ENCODE results near the gene CSK. TPM values are rescaled to one million over a fixed set of nuclear protein-coding genes. Genes with fewer than 3 reads are reported as not detected.

Gene CSK
- total RNA-seq, 2 experiments from 2014 or later, result 114 to 118 TPM

GRCh38 chr15:74815121-74815934 lies 33.4 kb downstream of the CSK start:
- Histone ChIP-seq H3K4me1 (ENCODE audit: insufficient read depth, low read length) (peaks cover 10% of the 10 kb centered on the region), H3K27ac (ENCODE audit: low read depth in 1 of 2, low read length in 2 of 2) (no peak overlapping the region), H3K27me3 (ENCODE audit: control insufficient read depth in 1 of 2, insufficient read depth in 2 of 2, low read length in 2 of 2) (peaks cover 0 to 3% of the 10 kb centered on the region in 2 experiments), H3K4me3 (ENCODE audit: low read length) (no peak overlapping the region), H3K9me3 (ENCODE audit: control insufficient read depth in 1 of 2, insufficient read depth in 1 of 2, low read length in 2 of 2) (no peaks in the 10 kb centered on the region), H3K36me3 (ENCODE audit: insufficient read depth, low read length) (no peaks in the 10 kb centered on the region)
- Mint-ChIP-seq H3K27me3 (no peaks in the 10 kb centered on the region), H3K36me3 (ENCODE audit: low read depth) (no peaks in the 10 kb centered on the region), H3K9me3 (no peaks in the 10 kb centered on the region), H3K27ac (no peak overlapping the region), H3K4me1 (ENCODE audit: low read depth) (no peaks in the 10 kb centered on the region), H3K4me3 (no peak overlapping the region)
- ChIA-PET POLR2A (no interaction called here), CTCF (no interaction called here)
- intact Hi-C loops (cut with DNase I, micrococcal nuclease), result no loop called here
- DNase-seq (no peak), ATAC-seq (ENCODE audit: poor library complexity) (no peak)
- no peak for TF ChIP-seq CTCF (IDR thresholded peaks at IDR 0.05)

- DNase-seq (no peak), ATAC-seq (ENCODE audit: poor library complexity) (no peak)
- H3K4me1 Mint-ChIP-seq (ENCODE audit: low read depth), result no peaks in the 10 kb centered on the region
- no peak overlapping the region for H3K27ac Mint-ChIP-seq
- ChIA-PET CTCF (no interaction called here), POLR2A (no interaction called here)
- H3K27me3 Mint-ChIP-seq, result no peaks in the 10 kb centered on the region
- no peaks in the 10 kb centered on the region for H3K9me3 Mint-ChIP-seq
- intact Hi-C loops (cut with DNase I, micrococcal nuclease), result no loop called here
- Histone ChIP-seq H3K27ac (ENCODE audit: low read depth in 1 of 2, low read length in 2 of 2) (no peak overlapping the region), H3K36me3 (ENCODE audit: insufficient read depth, low read length) (no peaks in the 10 kb centered on the region), H3K4me1 (ENCODE audit: insufficient read depth, low read length) (peaks cover 10% of the 10 kb centered on the region), H3K4me3 (ENCODE audit: low read length) (no peak overlapping the region), H3K9me3 (ENCODE audit: control insufficient read depth in 1 of 2, insufficient read depth in 1 of 2, low read length in 2 of 2) (no peaks in the 10 kb centered on the region), H3K27me3 (ENCODE audit: control insufficient read depth in 1 of 2, insufficient read depth in 2 of 2, low read length in 2 of 2) (peaks cover 0 to 3% of the 10 kb centered on the region in 2 experiments)
- no peaks in the 10 kb centered on the region for H3K36me3 Mint-ChIP-seq (ENCODE audit: low read depth)
- H3K4me3 Mint-ChIP-seq, result no peak overlapping the region
- TF ChIP-seq CTCF (IDR thresholded peaks at IDR 0.05), result no peak
Measured at GRCh38 chr15:74815961-74816360, 34.1 kb downstream of the CSK start.

- H3K4me3 Mint-ChIP-seq, result no peak overlapping the region
- peaks cover 0 to 3% of the 10 kb centered on the region in 2 experiments for H3K27me3 ChIP-seq (ENCODE audit: control insufficient read depth in 1 of 2, insufficient read depth in 2 of 2, low read length in 2 of 2)
- H3K9me3 Mint-ChIP-seq, result no peaks in the 10 kb centered on the region
- H3K4me3 ChIP-seq (ENCODE audit: low read length), result no peak overlapping the region
- H3K4me1 ChIP-seq (ENCODE audit: insufficient read depth, low read length), result peaks cover 10% of the 10 kb centered on the region
- no peak for ATAC-seq (ENCODE audit: poor library complexity)
- no peaks in the 10 kb centered on the region for H3K36me3 Mint-ChIP-seq (ENCODE audit: low read depth)
- no peaks in the 10 kb centered on the region for H3K9me3 ChIP-seq (ENCODE audit: control insufficient read depth in 1 of 2, insufficient read depth in 1 of 2, low read length in 2 of 2)
- no peaks in the 10 kb centered on the region for H3K27me3 Mint-ChIP-seq
- CTCF ChIA-PET, result no interaction called here
- H3K36me3 ChIP-seq (ENCODE audit: insufficient read depth, low read length), result no peaks in the 10 kb centered on the region
- no peak overlapping the region for H3K27ac ChIP-seq (ENCODE audit: low read depth in 1 of 2, low read length in 2 of 2)
- POLR2A ChIA-PET, result no interaction called here
- intact Hi-C loops (cut with DNase I, micrococcal nuclease), result no loop called here
- no peaks in the 10 kb centered on the region for H3K4me1 Mint-ChIP-seq (ENCODE audit: low read depth)
- H3K27ac Mint-ChIP-seq, result no peak overlapping the region
- no peak for DNase-seq
- no peak for TF ChIP-seq CTCF (IDR thresholded peaks at IDR 0.05)
Measured at GRCh38 chr15:74816624-74817369, 34.9 kb downstream of the CSK start.

All from CD4-positive, alpha-beta T cell (primary cell).